ENCODE data around the gene SAYSD1.
A peak's percentile ranks its signal among the peaks of the same experiment; 100 is the strongest.

The SAYSD1 gene

GRCh38 chr6:39130691-39131090 lies 15.7 kb upstream of the SAYSD1 start:
- no peak for DNase-seq (ENCODE audit: low read depth)
- H3K4me3 ChIP-seq (ENCODE audit: low read depth, low read length) = no peak overlapping the region
- no peak for TF ChIP-seq CTCF (IDR thresholded peaks at IDR 0.05; ENCODE audit: insufficient read depth, low read depth, low read length, missing control alignments)

- H3K4me3 ChIP-seq (ENCODE audit: low read depth, low read length) = no peak overlapping the region
- DNase-seq (ENCODE audit: low read depth) = no peak
- TF ChIP-seq CTCF (IDR thresholded peaks at IDR 0.05; ENCODE audit: insufficient read depth, low read depth, low read length, missing control alignments) = no peak
Observed at GRCh38 chr6:39128832-39129231, 13.8 kb upstream of the SAYSD1 start.

DNA sequence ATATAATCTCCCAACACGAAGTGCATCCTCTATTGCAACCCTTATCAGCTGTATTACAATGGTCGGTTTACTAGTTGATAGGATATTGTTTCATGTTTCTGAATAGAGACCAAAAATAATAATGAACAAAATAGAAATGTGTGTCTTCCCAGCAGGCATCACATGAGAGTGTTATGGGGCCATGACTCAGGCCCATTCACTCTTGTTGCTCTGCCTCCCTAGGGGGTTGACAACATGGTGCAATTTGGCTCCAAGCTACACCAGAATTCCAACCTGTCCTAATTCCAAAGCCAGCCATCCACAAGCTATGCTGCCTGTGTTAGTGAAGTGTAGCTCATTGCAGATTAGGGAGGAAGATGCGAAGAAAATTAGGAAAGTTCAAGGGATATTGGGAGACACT lies 13.1 kb upstream of the SAYSD1 start:
- H3K4me3 ChIP-seq (ENCODE audit: low read depth, low read length) = no peak overlapping the region
- no peak for TF ChIP-seq CTCF (IDR thresholded peaks at IDR 0.05; ENCODE audit: insufficient read depth, low read depth, low read length, missing control alignments)
- no peak for DNase-seq (ENCODE audit: low read depth)

DNA sequence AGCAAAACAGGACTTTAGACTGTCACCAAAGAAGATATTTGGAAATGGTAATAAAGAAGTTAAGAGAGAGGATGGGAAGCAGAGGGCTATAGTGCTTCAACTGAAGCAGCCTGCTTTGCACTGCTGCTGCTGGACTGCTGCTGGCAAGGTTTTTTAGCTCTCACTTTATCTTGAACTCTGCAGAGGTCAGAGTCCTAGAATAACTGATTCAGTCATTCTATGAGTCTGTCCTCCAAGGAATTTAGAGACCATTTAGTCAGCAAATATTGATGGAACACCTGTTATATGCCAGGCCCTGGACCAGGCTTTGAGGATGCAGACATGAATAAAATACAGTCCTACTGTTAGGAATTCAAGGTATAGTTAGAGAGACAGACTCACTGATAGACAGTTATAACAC lies 9.1 kb upstream of the SAYSD1 start:
- no peak for DNase-seq (ENCODE audit: low read depth)

GRCh38 chr6:39118921-39119320 lies 3.9 kb upstream of the SAYSD1 start:
- TF ChIP-seq CTCF (IDR thresholded peaks at IDR 0.05; ENCODE audit: insufficient read depth, low read depth, low read length, missing control alignments) = no peak
- H3K4me3 ChIP-seq (ENCODE audit: low read depth, low read length) = no peak overlapping the region
- no peak for DNase-seq (ENCODE audit: low read depth)

More for the DNA sequence above, 9.1 kb upstream of the SAYSD1 start:
- H3K4me3 ChIP-seq (ENCODE audit: low read depth, low read length) = no peak overlapping the region
- no peak for TF ChIP-seq CTCF (IDR thresholded peaks at IDR 0.05; ENCODE audit: insufficient read depth, low read depth, low read length, missing control alignments)

DNA sequence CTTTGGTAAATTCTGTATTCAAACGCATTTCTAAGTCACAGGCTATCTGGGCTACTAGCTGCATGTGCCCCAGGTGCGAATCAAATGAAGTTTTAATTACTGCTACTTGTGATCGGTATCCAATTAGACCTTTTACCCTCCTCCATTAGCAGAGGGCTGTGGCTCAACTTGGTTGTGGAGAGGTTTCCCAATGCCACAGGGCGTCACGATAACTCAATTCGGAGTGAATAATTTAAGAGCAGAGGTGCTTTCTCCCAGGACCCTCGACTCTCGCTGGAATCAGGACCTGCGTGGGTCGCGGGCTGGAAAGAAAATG lies 640 bp downstream of the SAYSD1 start:
- no peak for DNase-seq (ENCODE audit: low read depth)
- peak overlapping the region; percentile 68 for H3K4me3 ChIP-seq (ENCODE audit: low read depth, low read length)

More for the DNA sequence above, 640 bp downstream of the SAYSD1 start:
- TF ChIP-seq CTCF (IDR thresholded peaks at IDR 0.05; ENCODE audit: insufficient read depth, low read depth, low read length, missing control alignments) = no peak
